Measurements from ENCODE around the gene SOD1. TPM values are rescaled to one million over a fixed set of nuclear protein-coding genes. Genes with fewer than 3 reads are reported as not detected.

Gene SOD1
- total RNA-seq (167 and 195 TPM in 2 replicates), polyA plus RNA-seq (219 and 260 TPM in 2 replicates)

DNA sequence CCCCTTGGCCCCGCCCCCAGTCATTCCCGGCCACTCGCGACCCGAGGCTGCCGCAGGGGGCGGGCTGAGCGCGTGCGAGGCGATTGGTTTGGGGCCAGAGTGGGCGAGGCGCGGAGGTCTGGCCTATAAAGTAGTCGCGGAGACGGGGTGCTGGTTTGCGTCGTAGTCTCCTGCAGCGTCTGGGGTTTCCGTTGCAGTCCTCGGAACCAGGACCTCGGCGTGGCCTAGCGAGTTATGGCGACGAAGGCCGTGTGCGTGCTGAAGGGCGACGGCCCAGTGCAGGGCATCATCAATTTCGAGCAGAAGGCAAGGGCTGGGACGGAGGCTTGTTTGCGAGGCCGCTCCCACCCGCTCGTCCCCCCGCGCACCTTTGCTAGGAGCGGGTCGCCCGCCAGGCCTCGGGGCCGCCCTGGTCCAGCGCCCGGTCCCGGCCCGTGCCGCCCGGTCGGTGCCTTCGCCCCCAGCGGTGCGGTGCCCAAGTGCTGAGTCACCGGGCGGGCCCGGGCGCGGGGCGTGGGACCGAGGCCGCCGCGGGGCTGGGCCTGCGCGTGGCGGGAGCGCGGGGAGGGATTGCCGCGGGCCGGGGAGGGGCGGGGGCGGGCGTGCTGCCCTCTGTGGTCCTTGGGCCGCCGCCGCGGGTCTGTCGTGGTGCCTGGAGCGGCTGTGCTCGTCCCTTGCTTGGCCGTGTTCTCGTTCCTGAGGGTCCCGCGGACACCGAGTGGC lies at the start of gene SOD1:
Gene SOD1 (plus strand): TSS at position 158 of the 723 bp plus-strand sequence. CDS start 77 bp downstream, at position 235.
- peak within 1 kb of the TSS; percentile 74 for H3K4me3 ChIP-seq
- 1% methylated on average over 55 of the region's 87 CpGs for WGBS (ENCODE audit: low lambda C conversion rate, missing lambda C conversion rate)
- H3K4me2 ChIP-seq, result peak within 1 kb of the TSS; percentile 75
- peak within 1 kb of the TSS; percentile 84 for H3K27ac ChIP-seq
- H2AFZ ChIP-seq, result peak within 1 kb of the TSS; percentile 81
- H3K9me3 ChIP-seq (ENCODE audit: low read depth), result no peaks in the 10 kb centered on the region
- TF ChIP-seq EZH2phosphoT487 (IDR thresholded peaks at IDR 0.05; ENCODE audit: low read depth, severe bottlenecking, unreplicated experiment) (no peak), EZH2 (IDR thresholded peaks at IDR 0.05; ENCODE audit: borderline replicate concordance) (no peak)
- TF ChIP-seq, protein P1, sequence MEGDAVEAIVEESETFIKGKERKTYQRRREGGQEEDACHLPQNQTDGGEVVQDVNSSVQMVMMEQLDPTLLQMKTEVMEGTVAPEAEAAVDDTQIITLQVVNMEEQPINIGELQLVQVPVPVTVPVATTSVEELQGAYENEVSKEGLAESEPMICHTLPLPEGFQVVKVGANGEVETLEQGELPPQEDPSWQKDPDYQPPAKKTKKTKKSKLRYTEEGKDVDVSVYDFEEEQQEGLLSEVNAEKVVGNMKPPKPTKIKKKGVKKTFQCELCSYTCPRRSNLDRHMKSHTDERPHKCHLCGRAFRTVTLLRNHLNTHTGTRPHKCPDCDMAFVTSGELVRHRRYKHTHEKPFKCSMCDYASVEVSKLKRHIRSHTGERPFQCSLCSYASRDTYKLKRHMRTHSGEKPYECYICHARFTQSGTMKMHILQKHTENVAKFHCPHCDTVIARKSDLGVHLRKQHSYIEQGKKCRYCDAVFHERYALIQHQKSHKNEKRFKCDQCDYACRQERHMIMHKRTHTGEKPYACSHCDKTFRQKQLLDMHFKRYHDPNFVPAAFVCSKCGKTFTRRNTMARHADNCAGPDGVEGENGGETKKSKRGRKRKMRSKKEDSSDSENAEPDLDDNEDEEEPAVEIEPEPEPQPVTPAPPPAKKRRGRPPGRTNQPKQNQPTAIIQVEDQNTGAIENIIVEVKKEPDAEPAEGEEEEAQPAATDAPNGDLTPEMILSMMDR (IDR thresholded peaks at IDR 0.05; ENCODE audit: poor library complexity), result no peak
- peak; percentile 95 for DNase-seq (ENCODE audit: low spot score)
- H3K4me1 ChIP-seq (ENCODE audit: insufficient read depth), result peaks cover 4% of the 10 kb centered on the region
- no peaks in the 10 kb centered on the region for H3K27me3 ChIP-seq
- peaks cover 32% of the 10 kb centered on the region for H4K20me1 ChIP-seq (ENCODE audit: insufficient read depth, poor library complexity, severe bottlenecking)
- no peaks in the 10 kb centered on the region for H3K36me3 ChIP-seq (replicated peaks; ENCODE audit: insufficient read depth, low read depth)
- peaks cover 45% of the 10 kb centered on the region for H3K79me2 ChIP-seq
- H3K9me2 ChIP-seq (replicated peaks; ENCODE audit: insufficient read depth), result no peaks in the 10 kb centered on the region

DNA sequence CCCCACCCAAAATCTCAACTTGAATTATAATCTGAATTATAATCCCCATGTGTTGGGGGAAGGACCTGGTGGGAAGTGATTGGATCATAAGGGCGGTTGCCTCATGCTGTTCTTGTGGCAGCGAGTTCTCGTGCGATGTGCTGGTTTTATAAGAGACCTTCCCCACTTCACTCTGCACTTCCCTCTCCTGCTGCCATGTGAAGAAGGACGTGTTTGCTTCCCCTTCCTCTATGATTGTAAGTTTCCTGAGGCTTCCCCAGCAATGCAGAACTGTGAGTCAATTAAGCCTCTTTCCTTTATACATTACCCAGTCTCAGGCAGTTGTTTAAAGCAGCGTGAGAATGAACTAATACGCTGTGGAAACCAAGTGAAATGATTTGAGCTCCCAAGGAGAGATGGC lies 48.0 kb upstream of the SOD1 start:
- Histone ChIP-seq H3K9me3 (ENCODE audit: low read depth) (no peaks in the 10 kb centered on the region), H3K79me2 (no peaks in the 10 kb centered on the region), H3K9me2 (replicated peaks; ENCODE audit: insufficient read depth) (no peaks in the 10 kb centered on the region), H3K27me3 (no peaks in the 10 kb centered on the region), H3K4me1 (ENCODE audit: insufficient read depth) (no peaks in the 10 kb centered on the region), H3K27ac (no peak overlapping the region), H3K36me3 (replicated peaks; ENCODE audit: insufficient read depth, low read depth) (no peaks in the 10 kb centered on the region), H2AFZ (no peak overlapping the region), H3K4me2 (no peak overlapping the region), H3K4me3 (no peak overlapping the region), H4K20me1 (ENCODE audit: insufficient read depth, poor library complexity, severe bottlenecking) (no peaks in the 10 kb centered on the region)
- 90% methylated on average over 7 of the region's 7 CpGs for WGBS (ENCODE audit: low lambda C conversion rate, missing lambda C conversion rate)
- TF ChIP-seq EZH2phosphoT487 (IDR thresholded peaks at IDR 0.05; ENCODE audit: low read depth, severe bottlenecking, unreplicated experiment), result no peak
- TF ChIP-seq, protein P1 (IDR thresholded peaks at IDR 0.05; ENCODE audit: poor library complexity), result no peak
- no peak for TF ChIP-seq EZH2 (IDR thresholded peaks at IDR 0.05; ENCODE audit: borderline replicate concordance)
- no peak for DNase-seq (ENCODE audit: low spot score)

DNA sequence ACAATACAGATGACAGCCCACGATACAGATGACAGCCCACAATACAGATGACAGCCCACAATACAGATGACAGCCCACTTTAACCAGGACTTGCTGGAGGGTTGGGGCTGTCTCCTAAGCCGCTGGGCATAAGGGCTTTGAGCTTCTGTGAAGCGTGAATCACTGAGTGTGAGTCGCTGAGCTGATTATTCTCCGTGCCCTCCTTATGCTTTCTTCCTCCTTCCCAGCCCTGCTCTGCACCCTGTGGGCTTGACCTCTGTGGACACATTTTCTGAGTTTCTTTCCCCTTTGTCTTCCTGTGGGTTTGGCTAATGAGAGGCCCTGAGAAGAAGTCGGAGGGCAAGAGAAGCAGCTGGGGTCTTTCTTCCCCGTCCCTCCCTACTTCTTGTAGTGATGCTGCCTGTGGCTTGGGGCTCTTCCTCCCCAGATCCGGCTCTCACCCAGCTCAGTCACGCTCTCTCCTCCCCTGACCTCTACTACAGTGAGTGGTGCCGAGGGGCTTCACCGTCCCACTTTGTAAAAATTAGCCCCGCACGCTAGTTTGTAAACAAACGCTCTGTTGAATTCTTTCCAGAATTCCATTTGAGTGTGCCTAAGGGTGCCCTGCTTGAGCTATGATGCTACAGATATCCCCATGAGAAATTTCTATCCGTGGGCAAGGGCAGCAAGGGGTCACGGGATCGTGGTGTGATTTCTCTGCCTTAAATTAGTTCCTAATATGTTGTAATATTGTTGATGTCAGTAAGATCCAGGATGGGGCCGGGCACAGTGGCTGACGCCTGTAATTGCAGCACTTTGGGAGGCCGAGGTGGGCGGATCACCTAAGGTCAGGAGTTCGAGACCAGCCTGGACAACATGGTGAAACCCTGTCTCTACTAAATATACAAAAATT lies 46.4 kb upstream of the SOD1 start:
- Histone ChIP-seq H3K4me3 (no peak overlapping the region), H3K4me2 (no peak overlapping the region)
- 63% methylated on average over 22 of the region's 22 CpGs for WGBS (ENCODE audit: low lambda C conversion rate, missing lambda C conversion rate)

More for the DNA sequence above, 46.4 kb upstream of the SOD1 start:
- H3K27ac ChIP-seq, result no peak overlapping the region
- no peak for DNase-seq (ENCODE audit: low spot score)
- no peak overlapping the region for H2AFZ ChIP-seq
- no peaks in the 10 kb centered on the region for H4K20me1 ChIP-seq (ENCODE audit: insufficient read depth, poor library complexity, severe bottlenecking)
- no peaks in the 10 kb centered on the region for H3K9me3 ChIP-seq (ENCODE audit: low read depth)
- TF ChIP-seq EZH2 (IDR thresholded peaks at IDR 0.05; ENCODE audit: borderline replicate concordance), result no peak
- no peak for TF ChIP-seq EZH2phosphoT487 (IDR thresholded peaks at IDR 0.05; ENCODE audit: low read depth, severe bottlenecking, unreplicated experiment)
- TF ChIP-seq, protein P1 (IDR thresholded peaks at IDR 0.05; ENCODE audit: poor library complexity), result no peak
- H3K9me2 ChIP-seq (replicated peaks; ENCODE audit: insufficient read depth), result no peaks in the 10 kb centered on the region
- no peaks in the 10 kb centered on the region for H3K27me3 ChIP-seq
- no peaks in the 10 kb centered on the region for H3K79me2 ChIP-seq
- H3K36me3 ChIP-seq (replicated peaks; ENCODE audit: insufficient read depth, low read depth), result no peaks in the 10 kb centered on the region
- H3K4me1 ChIP-seq (ENCODE audit: insufficient read depth), result no peaks in the 10 kb centered on the region
